Measurements from ENCODE around the gene ABCB10. TPM values are rescaled to one million over a fixed set of nuclear protein-coding genes. Genes with fewer than 3 reads are reported as not detected.

The ABCB10 gene
- total and polyA plus RNA-seq, 2 experiments from 2014 or later: 13.6 to 17.0 TPM

DNA sequence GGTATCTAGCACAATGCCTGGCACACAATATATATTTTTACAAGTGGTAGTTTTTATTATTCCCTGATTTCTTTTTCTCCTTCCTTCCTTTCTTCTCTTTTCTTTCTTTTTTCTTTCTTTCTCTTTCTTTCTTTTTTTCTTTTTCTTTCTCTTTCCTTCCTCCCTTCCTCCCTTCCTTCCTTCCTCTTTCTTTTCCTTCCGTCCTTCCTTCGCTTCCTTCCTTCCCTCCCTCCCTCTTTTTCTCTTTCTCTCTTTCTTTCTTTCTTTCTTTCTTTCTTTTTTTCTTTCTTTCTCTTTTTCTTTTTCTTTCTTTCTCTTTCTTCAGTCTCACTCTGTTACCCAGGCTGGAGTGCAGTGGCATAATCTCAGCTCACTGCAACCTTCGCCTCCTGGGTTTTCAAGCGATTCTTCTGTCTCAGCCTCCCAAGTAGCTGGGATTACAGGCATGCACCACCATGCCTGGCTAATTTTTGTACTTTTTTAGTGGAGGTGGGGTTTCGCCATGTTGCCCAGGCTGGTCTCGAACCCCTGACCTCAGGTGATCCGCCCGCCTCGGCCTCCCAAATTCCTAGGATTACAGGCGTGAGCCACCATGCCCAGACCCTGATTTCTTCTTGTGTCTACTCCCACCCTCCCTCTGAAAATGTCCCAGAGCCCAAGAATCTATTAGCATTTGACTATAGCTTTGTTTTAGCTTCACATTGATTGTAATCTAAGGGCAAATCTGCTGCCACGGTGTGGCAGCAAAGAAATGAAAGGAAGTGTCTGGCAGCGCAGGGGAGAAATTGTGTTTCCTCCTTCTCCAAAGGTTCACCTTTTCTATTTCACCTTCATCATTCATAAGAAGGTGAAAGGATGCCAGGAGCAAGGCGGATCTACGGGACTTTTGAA lies 19.9 kb upstream of the ABCB10 start:
- no peaks in the 10 kb centered on the region for H3K9me3 ChIP-seq (ENCODE audit: low read depth)
- no peak overlapping the region for H3K4me3 ChIP-seq
- H3K27ac ChIP-seq: no peak overlapping the region
- H3K36me3 ChIP-seq: no peaks in the 10 kb centered on the region
- peaks cover 9% of the 10 kb centered on the region for H3K4me1 ChIP-seq (ENCODE audit: low read depth)
- H3K27me3 ChIP-seq: no peaks in the 10 kb centered on the region
- TF ChIP-seq, protein P1, sequence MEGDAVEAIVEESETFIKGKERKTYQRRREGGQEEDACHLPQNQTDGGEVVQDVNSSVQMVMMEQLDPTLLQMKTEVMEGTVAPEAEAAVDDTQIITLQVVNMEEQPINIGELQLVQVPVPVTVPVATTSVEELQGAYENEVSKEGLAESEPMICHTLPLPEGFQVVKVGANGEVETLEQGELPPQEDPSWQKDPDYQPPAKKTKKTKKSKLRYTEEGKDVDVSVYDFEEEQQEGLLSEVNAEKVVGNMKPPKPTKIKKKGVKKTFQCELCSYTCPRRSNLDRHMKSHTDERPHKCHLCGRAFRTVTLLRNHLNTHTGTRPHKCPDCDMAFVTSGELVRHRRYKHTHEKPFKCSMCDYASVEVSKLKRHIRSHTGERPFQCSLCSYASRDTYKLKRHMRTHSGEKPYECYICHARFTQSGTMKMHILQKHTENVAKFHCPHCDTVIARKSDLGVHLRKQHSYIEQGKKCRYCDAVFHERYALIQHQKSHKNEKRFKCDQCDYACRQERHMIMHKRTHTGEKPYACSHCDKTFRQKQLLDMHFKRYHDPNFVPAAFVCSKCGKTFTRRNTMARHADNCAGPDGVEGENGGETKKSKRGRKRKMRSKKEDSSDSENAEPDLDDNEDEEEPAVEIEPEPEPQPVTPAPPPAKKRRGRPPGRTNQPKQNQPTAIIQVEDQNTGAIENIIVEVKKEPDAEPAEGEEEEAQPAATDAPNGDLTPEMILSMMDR (IDR thresholded peaks at IDR 0.05; ENCODE audit: low read depth, low read length): no peak
- no peak for DNase-seq (ENCODE audit: low read depth in 1 of 2, low spot score in 1 of 2)

DNA sequence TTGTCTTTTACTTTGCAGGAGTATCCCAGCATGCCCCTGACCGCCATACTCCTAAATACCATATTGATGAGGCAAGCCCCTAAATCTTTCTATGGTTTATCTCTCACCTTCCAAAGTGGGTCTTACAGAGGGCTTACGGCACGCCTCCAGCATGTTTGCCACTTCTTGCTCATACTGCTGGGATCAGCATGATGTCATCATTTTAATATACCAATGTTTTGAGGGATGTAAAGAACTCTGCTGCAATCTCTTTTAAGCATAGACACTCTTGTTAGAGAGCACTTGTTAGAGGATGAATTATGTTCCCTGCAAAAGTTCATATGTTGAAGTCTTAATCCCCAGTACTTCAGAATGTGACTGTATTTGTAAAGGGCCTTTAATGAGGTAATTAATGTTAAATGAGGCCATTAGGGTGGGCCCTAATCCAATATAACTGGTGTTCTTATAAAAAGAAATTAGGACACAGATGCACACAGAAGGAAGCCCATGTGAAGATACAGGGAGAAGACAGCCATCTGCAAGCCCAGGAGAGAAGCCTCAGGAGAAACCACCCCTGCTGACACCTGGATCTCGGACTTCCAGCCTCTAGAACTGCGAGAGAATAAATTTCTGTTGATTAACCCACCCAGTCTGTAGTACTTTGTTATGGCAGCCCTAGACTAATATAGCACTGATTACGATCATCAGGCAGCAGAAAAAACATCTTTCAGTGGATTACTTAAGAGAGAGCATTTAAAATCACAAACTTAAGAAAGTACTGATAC lies 16.4 kb upstream of the ABCB10 start:
- Histone ChIP-seq H3K4me3 (no peak overlapping the region), H3K4me1 (ENCODE audit: low read depth) (peaks cover 9% of the 10 kb centered on the region), H3K27ac (no peak overlapping the region), H3K36me3 (no peaks in the 10 kb centered on the region), H3K27me3 (no peaks in the 10 kb centered on the region), H3K9me3 (ENCODE audit: low read depth) (no peaks in the 10 kb centered on the region)
- no peak for DNase-seq (ENCODE audit: low read depth in 1 of 2, low spot score in 1 of 2)
- TF ChIP-seq, protein P1 (IDR thresholded peaks at IDR 0.05; ENCODE audit: low read depth, low read length): no peak

DNA sequence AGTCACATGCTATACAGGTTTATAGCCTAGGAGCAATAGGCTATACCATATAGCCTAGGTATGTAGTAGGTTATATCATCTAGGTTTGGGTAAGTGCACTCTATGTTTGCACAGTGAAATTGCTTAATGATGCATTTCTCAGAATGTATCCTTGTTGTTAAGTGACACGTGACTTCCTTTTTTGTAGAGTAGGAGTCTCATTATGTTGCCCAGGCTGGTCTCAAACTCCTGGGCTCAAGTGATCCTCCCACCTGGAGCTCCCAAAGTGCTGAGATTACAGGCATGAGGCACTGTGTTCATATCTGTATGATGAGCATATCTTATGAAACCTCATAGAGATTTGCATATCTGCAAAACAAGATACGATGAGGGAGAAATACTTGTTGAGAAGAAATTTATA lies 13.8 kb upstream of the ABCB10 start:
- TF ChIP-seq, protein P1 (IDR thresholded peaks at IDR 0.05; ENCODE audit: low read depth, low read length): no peak
- H3K27ac ChIP-seq: no peak overlapping the region
- H3K9me3 ChIP-seq (ENCODE audit: low read depth): no peaks in the 10 kb centered on the region
- no peak for DNase-seq (ENCODE audit: low read depth in 1 of 2, low spot score in 1 of 2)
- H3K4me1 ChIP-seq (ENCODE audit: low read depth): no peaks in the 10 kb centered on the region
- H3K36me3 ChIP-seq: no peaks in the 10 kb centered on the region
- no peak overlapping the region for H3K4me3 ChIP-seq
- no peaks in the 10 kb centered on the region for H3K27me3 ChIP-seq

DNA sequence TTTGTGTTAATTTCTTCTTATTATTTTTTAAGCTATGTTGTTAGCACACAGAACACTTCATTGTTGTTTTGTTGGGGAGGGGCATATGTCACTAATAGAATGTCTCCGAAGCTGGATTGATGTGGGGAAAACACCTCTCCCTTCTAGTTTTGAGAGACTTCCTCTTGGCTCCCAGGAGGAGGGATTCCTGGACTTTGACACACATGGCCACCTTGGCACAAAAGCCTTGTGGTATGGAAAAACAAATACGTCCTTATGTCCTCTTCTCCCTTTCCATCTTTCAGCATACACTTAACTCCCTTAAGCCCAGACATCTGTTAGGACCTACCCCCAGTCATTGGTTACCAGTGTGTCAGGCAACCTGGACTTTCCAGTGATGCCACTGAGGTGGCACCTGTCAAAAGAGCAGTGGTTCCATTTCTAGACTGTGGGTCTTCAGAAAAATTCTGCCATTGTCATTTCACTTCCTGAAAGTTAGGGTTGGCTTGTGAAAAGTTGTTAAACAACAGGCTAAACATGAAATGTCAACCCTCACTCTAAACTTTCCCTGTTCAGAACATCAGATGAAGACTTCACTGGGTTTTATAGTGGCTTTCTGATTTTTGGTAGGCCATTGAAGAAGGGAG lies 12.5 kb upstream of the ABCB10 start:
- H3K4me3 ChIP-seq: no peak overlapping the region
- no peak overlapping the region for H3K27ac ChIP-seq
- no peaks in the 10 kb centered on the region for H3K27me3 ChIP-seq
- H3K36me3 ChIP-seq: no peaks in the 10 kb centered on the region
- DNase-seq (ENCODE audit: low read depth in 1 of 2, low spot score in 1 of 2): no peak
- TF ChIP-seq, protein P1 (IDR thresholded peaks at IDR 0.05; ENCODE audit: low read depth, low read length): no peak
- no peaks in the 10 kb centered on the region for H3K4me1 ChIP-seq (ENCODE audit: low read depth)
- H3K9me3 ChIP-seq (ENCODE audit: low read depth): no peaks in the 10 kb centered on the region

DNA sequence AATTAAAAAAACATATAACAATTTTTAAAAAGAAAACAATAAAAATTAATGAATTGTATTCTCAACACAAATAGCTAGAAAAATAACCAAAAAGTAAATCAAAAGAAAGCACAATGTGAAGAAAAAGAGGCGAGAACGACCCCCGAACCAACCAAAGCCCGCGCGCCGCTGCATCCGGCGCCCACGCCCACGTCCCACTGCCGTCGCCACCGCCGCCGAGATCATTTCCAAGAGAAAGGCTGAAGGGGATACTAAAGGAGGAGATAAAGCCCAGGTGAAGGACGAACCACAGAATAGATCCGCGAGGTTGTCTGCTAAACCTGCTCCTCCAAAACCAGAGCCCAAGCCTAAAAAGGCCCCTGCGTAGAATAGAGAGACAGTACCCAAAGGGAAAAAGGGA lies 11.8 kb upstream of the ABCB10 start:
- DNase-seq (ENCODE audit: low read depth in 1 of 2, low spot score in 1 of 2): no peak
- Histone ChIP-seq H3K27ac (no peak overlapping the region), H3K4me3 (no peak overlapping the region), H3K36me3 (no peaks in the 10 kb centered on the region), H3K4me1 (ENCODE audit: low read depth) (no peaks in the 10 kb centered on the region), H3K9me3 (ENCODE audit: low read depth) (no peaks in the 10 kb centered on the region), H3K27me3 (no peaks in the 10 kb centered on the region)
- TF ChIP-seq, protein P1 (IDR thresholded peaks at IDR 0.05; ENCODE audit: low read depth, low read length): no peak
